Breast epithelium (tissue), 3 donors: ENCODE results near the gene PRKN.

ENCODE experiments used
- POLR2A ChIP-seq: fragments of 450-650 bp; IDR thresholded peaks from one replicate; pipeline ENCODE4 v1.6.1; 2016; ENCODE audit warnings: antibody characterized with exemption, mild to moderate bottlenecking, moderate library complexity
- POLR2AphosphoS5 ChIP-seq, 3 donors: sonication (generic); formaldehyde crosslinking; IDR thresholded peaks; one replicate each; pipeline ENCODE4 v1.6.1; 2017; ENCODE audit warnings: antibody characterized with exemption in 3 of 3
- TF ChIP-seq, protein P1 (sequence below), 3 donors: fragments of 450-650 bp; IDR thresholded peaks; one replicate each; pipeline ENCODE4 v1.5.1; 2016 to 2017; ENCODE audit warnings: antibody characterized with exemption in 3 of 3, mild to moderate bottlenecking in 3 of 3, moderate library complexity in 3 of 3

GRCh38 chr6:161361529-161361928 is 1366.0 kb downstream of the PRKN start:
- TF ChIP-seq, protein P1, sequence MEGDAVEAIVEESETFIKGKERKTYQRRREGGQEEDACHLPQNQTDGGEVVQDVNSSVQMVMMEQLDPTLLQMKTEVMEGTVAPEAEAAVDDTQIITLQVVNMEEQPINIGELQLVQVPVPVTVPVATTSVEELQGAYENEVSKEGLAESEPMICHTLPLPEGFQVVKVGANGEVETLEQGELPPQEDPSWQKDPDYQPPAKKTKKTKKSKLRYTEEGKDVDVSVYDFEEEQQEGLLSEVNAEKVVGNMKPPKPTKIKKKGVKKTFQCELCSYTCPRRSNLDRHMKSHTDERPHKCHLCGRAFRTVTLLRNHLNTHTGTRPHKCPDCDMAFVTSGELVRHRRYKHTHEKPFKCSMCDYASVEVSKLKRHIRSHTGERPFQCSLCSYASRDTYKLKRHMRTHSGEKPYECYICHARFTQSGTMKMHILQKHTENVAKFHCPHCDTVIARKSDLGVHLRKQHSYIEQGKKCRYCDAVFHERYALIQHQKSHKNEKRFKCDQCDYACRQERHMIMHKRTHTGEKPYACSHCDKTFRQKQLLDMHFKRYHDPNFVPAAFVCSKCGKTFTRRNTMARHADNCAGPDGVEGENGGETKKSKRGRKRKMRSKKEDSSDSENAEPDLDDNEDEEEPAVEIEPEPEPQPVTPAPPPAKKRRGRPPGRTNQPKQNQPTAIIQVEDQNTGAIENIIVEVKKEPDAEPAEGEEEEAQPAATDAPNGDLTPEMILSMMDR (IDR thresholded peaks at IDR 0.05) = no peak
- TF ChIP-seq POLR2A (no peak), POLR2AphosphoS5 (IDR thresholded peaks at IDR 0.05) (no peak)
